Stomach (tissue), 4 donors: ENCODE data around the gene FGFRL1.

Source experiments
- CTCF ChIP-seq, 7 experiments: fragments of 450-650 bp in 4 of 7; fragments of 200-600 bp in 3 of 7; sonication (generic) in 3 of 7; IDR thresholded peaks; one replicate each; pipeline ENCODE4 v1.5.1; 2016 to 2019; ENCODE audit warnings: antibody characterized with exemption in 7 of 7, control low read depth in 2 of 7, mild to moderate bottlenecking in 1 of 7
- POLR2A ChIP-seq, 4 donors: fragments of 450-650 bp; IDR thresholded peaks; one replicate each; pipeline ENCODE4 v1.6.1; 2016; ENCODE audit warnings: antibody characterized with exemption in 4 of 4, control low read depth in 2 of 4, mild to moderate bottlenecking in 1 of 4, moderate library complexity in 1 of 4

DNA sequence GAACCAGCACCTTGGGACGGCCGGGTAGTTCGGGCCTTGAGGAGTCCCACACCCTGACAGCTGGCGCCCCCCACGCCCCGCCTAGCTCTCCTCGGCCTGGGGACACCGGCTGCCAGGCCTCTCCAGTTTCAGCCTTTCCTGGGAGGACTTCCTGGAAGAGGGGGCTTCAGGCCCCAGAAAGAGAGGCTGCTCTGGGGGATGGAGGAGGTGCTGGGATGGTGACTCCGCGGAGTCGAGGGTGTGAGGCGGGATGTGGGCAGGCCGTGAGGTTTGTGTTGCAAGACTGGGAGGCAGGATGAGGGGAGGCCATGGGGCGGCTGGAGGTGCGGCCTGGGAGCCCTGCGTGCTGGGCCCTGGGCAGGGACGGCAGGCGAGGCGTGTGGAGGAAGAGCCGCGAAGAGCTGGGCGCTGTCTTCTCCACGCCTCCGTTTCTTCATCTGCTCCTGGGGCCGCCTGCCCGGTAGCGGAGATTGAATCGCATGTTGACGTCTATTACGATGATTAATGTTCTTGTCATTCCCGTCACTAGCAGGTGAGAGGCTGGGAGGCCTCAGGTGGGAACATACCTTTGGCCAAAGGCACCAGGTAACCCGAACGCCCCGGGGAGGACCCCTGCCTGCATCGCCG, 918 bp upstream of the FGFRL1 start:
- TF ChIP-seq CTCF (IDR thresholded peaks at IDR 0.05), result no peak
- no peak for TF ChIP-seq POLR2A (IDR thresholded peaks at IDR 0.05)
